ENCODE data around the gene PGS1.
"Not testable (repeated sequence)": the region's sequence is repeated elsewhere in the genome, so short reads cannot be mapped to it uniquely, and the experiment has no call there.

Gene PGS1

GRCh38 chr17:78461799-78462053 is 83.3 kb downstream of the PGS1 start:
- H4K20me1 ChIP-seq (ENCODE audit: insufficient read depth, low read length): no peaks in the 10 kb centered on the region; the same call in 1 of the 2 replicates
- H3K27ac ChIP-seq (ENCODE audit: low read length): no peak overlapping the region
- no peaks in the 10 kb centered on the region for H3K4me1 ChIP-seq (ENCODE audit: insufficient read depth, low read length)
- no peak for DNase-seq
- no peak for ATAC-seq (ENCODE audit: insufficient read depth, low read depth)
- H3K4me3 ChIP-seq (ENCODE audit: low read depth in 1 of 2, low read length in 2 of 2): no peak overlapping the region
- H3K36me3 ChIP-seq (ENCODE audit: insufficient read depth, low read length): no peaks in the 10 kb centered on the region
- no peak for TF ChIP-seq EZH2 (IDR thresholded peaks at IDR 0.05; ENCODE audit: borderline replicate concordance, low read depth, low read length, severe bottlenecking)
- TF ChIP-seq, protein P1, sequence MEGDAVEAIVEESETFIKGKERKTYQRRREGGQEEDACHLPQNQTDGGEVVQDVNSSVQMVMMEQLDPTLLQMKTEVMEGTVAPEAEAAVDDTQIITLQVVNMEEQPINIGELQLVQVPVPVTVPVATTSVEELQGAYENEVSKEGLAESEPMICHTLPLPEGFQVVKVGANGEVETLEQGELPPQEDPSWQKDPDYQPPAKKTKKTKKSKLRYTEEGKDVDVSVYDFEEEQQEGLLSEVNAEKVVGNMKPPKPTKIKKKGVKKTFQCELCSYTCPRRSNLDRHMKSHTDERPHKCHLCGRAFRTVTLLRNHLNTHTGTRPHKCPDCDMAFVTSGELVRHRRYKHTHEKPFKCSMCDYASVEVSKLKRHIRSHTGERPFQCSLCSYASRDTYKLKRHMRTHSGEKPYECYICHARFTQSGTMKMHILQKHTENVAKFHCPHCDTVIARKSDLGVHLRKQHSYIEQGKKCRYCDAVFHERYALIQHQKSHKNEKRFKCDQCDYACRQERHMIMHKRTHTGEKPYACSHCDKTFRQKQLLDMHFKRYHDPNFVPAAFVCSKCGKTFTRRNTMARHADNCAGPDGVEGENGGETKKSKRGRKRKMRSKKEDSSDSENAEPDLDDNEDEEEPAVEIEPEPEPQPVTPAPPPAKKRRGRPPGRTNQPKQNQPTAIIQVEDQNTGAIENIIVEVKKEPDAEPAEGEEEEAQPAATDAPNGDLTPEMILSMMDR (IDR thresholded peaks at IDR 0.05; ENCODE audit: borderline replicate concordance, extremely low read depth, low read length, poor library complexity, severe bottlenecking): no peak
- no peak overlapping the region for H3K9ac ChIP-seq (ENCODE audit: low read depth, low read length)
- no peak overlapping the region for H2AFZ ChIP-seq (ENCODE audit: low read depth, low read length)
- H3K9me3 ChIP-seq (ENCODE audit: insufficient read depth, low read length, severe bottlenecking): no peaks in the 10 kb centered on the region
- H3K79me2 ChIP-seq (ENCODE audit: insufficient read depth, low read length): no peaks in the 10 kb centered on the region
- no peaks in the 10 kb centered on the region for H3K27me3 ChIP-seq (ENCODE audit: insufficient read depth, low read length, poor library complexity)
- H3K4me2 ChIP-seq (ENCODE audit: insufficient read depth, low read length): no peak overlapping the region

DNA sequence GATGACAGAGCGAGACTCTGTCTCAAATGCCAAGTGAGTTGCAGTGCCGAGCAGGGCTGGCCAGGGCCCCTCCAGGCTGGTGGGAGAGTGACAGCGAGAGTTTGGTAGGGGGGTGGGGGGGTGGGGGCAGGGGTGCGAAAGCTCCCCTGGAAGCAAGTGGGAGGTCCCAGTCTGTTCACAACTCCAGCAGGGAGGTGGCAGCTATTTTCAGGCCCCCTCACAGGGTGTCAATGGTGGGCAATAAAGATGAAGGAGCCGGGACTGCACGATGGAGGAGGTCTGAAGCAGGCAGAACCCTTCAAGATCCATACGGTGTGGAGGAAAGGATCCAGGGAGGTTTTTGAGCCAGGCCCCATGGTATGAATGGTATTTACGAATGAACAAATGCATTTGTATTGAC is 83.7 kb downstream of the PGS1 start:
- Histone ChIP-seq H2AFZ (ENCODE audit: low read depth, low read length) (no peak overlapping the region), H3K4me3 (ENCODE audit: low read depth in 1 of 2, low read length in 2 of 2) (no peak overlapping the region), H3K79me2 (ENCODE audit: insufficient read depth, low read length) (no peaks in the 10 kb centered on the region), H3K27ac (ENCODE audit: low read length) (no peak overlapping the region), H3K4me1 (ENCODE audit: insufficient read depth, low read length) (no peaks in the 10 kb centered on the region), H3K9ac (ENCODE audit: low read depth, low read length) (no peak overlapping the region), H3K4me2 (ENCODE audit: insufficient read depth, low read length) (no peak overlapping the region), H4K20me1 (ENCODE audit: insufficient read depth, low read length) (no peaks in the 10 kb centered on the region; the same call in 1 of the 2 replicates), H3K9me3 (ENCODE audit: insufficient read depth, low read length, severe bottlenecking) (no peaks in the 10 kb centered on the region), H3K27me3 (ENCODE audit: insufficient read depth, low read length, poor library complexity) (no peaks in the 10 kb centered on the region), H3K36me3 (ENCODE audit: insufficient read depth, low read length) (no peaks in the 10 kb centered on the region)
- no peak for DNase-seq
- ATAC-seq (ENCODE audit: insufficient read depth, low read depth): no peak
- TF ChIP-seq, protein P1 (IDR thresholded peaks at IDR 0.05; ENCODE audit: borderline replicate concordance, extremely low read depth, low read length, poor library complexity, severe bottlenecking): no peak
- TF ChIP-seq EZH2 (IDR thresholded peaks at IDR 0.05; ENCODE audit: borderline replicate concordance, low read depth, low read length, severe bottlenecking): no peak

GRCh38 chr17:78466109-78466785 is 87.8 kb downstream of the PGS1 start:
- not testable (repeated sequence) for H3K4me1 ChIP-seq (ENCODE audit: insufficient read depth, low read length); ATAC-seq (ENCODE audit: insufficient read depth, low read depth); H3K4me2 ChIP-seq (ENCODE audit: insufficient read depth, low read length); H3K9ac ChIP-seq (ENCODE audit: low read depth, low read length); H4K20me1 ChIP-seq (ENCODE audit: insufficient read depth, low read length); H3K36me3 ChIP-seq (ENCODE audit: insufficient read depth, low read length); H3K27me3 ChIP-seq (ENCODE audit: insufficient read depth, low read length, poor library complexity); DNase-seq; H3K9me3 ChIP-seq (ENCODE audit: insufficient read depth, low read length, severe bottlenecking); H3K27ac ChIP-seq (ENCODE audit: low read length); H3K4me3 ChIP-seq (ENCODE audit: low read depth in 1 of 2, low read length in 2 of 2); H3K79me2 ChIP-seq (ENCODE audit: insufficient read depth, low read length); H2AFZ ChIP-seq (ENCODE audit: low read depth, low read length)

DNA sequence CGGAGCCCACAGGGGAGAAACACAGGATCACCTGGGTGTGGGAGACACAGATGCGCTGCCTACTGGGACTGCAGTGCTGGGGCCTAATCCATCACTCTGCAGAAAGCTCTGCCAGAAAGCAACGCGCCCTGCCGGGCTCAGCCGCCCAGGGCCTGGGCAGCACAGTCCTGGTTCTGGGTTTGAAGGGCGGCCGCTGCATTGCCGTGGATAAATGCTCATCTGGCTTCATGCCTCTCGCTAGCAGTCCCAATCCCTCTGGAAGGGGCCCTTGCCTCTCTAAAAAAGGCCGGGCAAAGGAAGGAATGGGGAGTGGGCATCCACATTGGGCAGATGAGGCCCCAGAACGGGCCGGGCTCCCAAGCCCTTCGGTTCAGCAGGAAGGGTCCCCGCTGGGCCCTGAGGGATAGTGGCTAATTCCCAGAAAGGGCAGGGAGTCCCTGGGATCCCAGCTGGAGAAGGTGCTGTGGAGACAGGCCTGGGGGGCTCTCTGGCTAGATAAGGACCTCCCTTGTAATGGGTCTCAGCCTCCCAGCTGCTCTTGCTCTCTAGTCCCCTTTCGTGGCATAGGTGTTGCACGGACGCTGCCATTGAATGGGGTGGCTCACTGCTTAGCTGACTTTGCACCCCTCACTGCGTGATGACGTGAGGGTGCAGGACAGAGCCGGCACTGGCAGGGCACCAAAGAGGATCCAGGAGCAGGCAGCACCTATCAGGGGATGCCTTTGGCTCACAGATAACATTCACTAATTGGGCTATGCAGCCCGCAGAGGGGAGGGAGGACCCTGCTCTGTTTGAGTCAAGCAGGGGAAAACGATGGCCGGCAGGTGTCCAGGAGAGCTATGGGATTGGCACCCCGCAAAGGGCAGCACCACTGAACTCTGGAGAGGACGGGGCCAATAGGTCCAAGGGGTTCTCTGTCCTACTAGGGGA is 88.6 kb downstream of the PGS1 start:
- H3K4me1 ChIP-seq (ENCODE audit: insufficient read depth, low read length): no peaks in the 10 kb centered on the region
- H3K36me3 ChIP-seq (ENCODE audit: insufficient read depth, low read length): no peaks in the 10 kb centered on the region
- no peaks in the 10 kb centered on the region for H3K79me2 ChIP-seq (ENCODE audit: insufficient read depth, low read length)
- no peak for ATAC-seq (ENCODE audit: insufficient read depth, low read depth)
- H3K9ac ChIP-seq (ENCODE audit: low read depth, low read length): no peak overlapping the region
- no peaks in the 10 kb centered on the region for H4K20me1 ChIP-seq (ENCODE audit: insufficient read depth, low read length)
- no peaks in the 10 kb centered on the region for H3K27me3 ChIP-seq (ENCODE audit: insufficient read depth, low read length, poor library complexity)
- H2AFZ ChIP-seq (ENCODE audit: low read depth, low read length): no peak overlapping the region
- no peak overlapping the region for H3K4me3 ChIP-seq (ENCODE audit: low read depth in 1 of 2, low read length in 2 of 2)
- no peak overlapping the region for H3K4me2 ChIP-seq (ENCODE audit: insufficient read depth, low read length)
- TF ChIP-seq, protein P1 (IDR thresholded peaks at IDR 0.05; ENCODE audit: borderline replicate concordance, extremely low read depth, low read length, poor library complexity, severe bottlenecking): no peak
- no peak for TF ChIP-seq EZH2 (IDR thresholded peaks at IDR 0.05; ENCODE audit: borderline replicate concordance, low read depth, low read length, severe bottlenecking)
- H3K27ac ChIP-seq (ENCODE audit: low read length): no peak overlapping the region
- H3K9me3 ChIP-seq (ENCODE audit: insufficient read depth, low read length, severe bottlenecking): no peaks in the 10 kb centered on the region
- DNase-seq: no peak

Data from DND-41 (cell line).